Adipocyte (in vitro differentiated cells): ENCODE data around the gene PCDHA1.

Experiments
- DNase-seq: peaks from one replicate; pipeline ENCODE4 v3.0.0-alpha.2; 2015; ENCODE audit warnings: low read depth
- H3K27me3 ChIP-seq: replicated peaks from 2 replicates; pipeline ENCODE4 v1.7.0; 2013; ENCODE audit warnings: mild to moderate bottlenecking, low read length, moderate library complexity; ENCODE audit not compliant: control insufficient read depth, insufficient read depth
- H3K36me3 ChIP-seq: 2 replicates; pipeline ENCODE4 v1.7.0; 2013; ENCODE audit warnings: low read length, mild to moderate bottlenecking, moderate library complexity; ENCODE audit not compliant: control insufficient read depth, insufficient read depth, severe bottlenecking
- H3K4me1 ChIP-seq: 2 replicates; pipeline ENCODE4 v1.7.0; 2013; ENCODE audit warnings: mild to moderate bottlenecking, low read length, moderate library complexity; ENCODE audit not compliant: control insufficient read depth, insufficient read depth
- H3K4me3 ChIP-seq: 2 replicates; pipeline ENCODE4 v1.7.0; 2013; ENCODE audit warnings: mild to moderate bottlenecking, low read length, moderate library complexity
- H3K9ac ChIP-seq: 2 replicates; pipeline ENCODE4 v1.7.0; 2013; ENCODE audit warnings: mild to moderate bottlenecking, low read length, moderate library complexity
- H3K9me3 ChIP-seq: 2 replicates; pipeline ENCODE4 v1.7.0; 2013; ENCODE audit warnings: mild to moderate bottlenecking, low read length, moderate library complexity; ENCODE audit not compliant: control insufficient read depth

PCDHA1 gene

DNA sequence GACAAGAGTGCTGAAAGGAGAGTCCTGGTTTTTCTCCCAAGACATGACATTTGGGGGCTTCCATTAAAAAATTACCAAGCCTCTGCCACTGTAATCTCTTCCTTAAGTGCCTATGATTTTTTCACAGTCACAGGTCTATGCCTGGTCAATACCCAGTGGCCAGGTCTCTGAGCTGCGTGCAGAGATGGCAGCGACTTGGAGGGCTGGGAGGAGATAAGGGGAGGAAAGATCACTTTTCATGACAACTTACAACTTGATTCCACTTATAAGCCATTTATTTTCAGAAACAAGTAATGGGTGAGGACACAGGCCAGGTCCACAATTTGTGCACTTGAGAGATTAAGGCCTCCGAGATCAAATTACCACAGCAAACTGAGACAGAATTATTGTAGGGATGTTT is 178.4 kb downstream of the PCDHA1 start:
- Histone ChIP-seq H3K4me3 (no peak overlapping the region), H3K36me3 (no peaks in the 10 kb centered on the region), H3K27me3 (peaks cover 22% of the 10 kb centered on the region), H3K4me1 (no peaks in the 10 kb centered on the region), H3K9me3 (no peaks in the 10 kb centered on the region), H3K9ac (no peak overlapping the region)
- no peak for DNase-seq

DNA sequence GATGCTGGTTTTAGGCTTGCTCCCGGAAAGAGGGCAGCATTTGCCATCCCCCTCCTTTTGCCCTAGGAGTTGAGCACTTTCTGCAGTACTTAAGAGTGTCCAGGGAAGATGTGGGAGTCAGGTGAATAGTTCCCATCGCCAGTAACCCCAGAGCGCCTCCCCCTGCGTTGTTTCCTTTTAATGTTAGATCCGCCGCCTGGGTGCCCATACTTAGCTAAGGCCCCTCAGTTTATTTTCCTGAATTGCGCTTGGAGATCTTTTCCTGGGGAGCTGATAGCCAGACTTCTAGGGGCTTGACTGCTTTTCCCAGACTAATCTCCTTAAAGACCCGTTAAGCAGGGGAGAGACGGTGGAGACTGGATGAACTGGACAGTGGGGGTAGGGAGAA is 180.0 kb downstream of the PCDHA1 start:
- peak overlapping the region; percentile 77 for H3K4me3 ChIP-seq
- DNase-seq, result no peak

DNA sequence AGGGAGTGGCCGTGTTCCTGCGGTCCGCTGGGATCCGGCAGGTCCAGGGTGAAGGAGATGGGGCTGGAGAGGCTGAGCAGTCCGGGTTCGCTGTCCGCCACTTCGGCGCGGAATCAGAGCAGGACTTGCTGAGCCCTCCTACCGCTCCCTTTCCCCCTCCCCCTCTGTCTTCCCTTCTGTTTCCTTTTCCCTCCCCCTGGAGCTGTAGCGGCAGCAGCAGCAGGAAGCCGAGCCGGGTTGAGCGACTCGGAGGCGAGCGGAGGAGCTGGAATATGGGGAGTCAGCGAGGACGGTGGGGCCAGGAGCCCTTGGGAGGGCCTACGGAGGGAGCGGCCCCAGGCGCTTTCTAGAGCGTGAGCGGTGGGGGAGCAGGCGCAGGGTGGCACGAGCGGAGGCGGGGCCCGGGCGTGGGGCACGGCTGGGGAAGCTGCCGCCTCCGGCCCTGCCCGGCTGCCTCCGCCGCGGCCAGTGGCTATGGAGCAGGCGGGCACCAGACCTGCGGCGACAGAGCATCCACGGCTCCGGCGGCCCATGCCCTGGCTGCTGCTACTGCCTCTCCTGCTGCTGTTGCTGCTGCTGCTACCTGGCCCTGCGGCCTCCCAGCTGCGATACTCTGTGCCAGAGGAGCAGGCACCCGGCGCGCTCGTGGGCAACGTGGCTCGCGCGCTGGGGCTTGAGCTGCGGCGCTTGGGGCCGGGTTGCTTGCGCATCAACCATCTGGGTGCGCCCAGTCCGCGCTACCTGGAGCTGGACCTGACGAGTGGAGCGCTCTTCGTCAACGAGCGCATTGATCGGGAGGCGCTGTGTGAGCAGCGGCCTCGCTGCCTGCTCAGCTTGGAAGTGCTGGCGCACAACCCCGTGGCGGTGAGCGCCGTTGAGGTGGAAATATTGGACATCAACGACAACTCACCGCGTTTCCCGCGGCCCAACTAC is 180.6 kb downstream of the PCDHA1 start, which contains the start of gene PCDHAC2:
Gene PCDHAC2 (plus strand): TSS at position 184 of the 933 bp plus-strand sequence. CDS start 291 bp downstream, at position 475.
- H3K9me3 ChIP-seq, result no peaks in the 10 kb centered on the region
- DNase-seq, result peak; percentile 18
- peaks cover 22% of the 10 kb centered on the region for H3K27me3 ChIP-seq
- H3K36me3 ChIP-seq, result no peaks in the 10 kb centered on the region
- peak within 1 kb of the TSS; percentile 77 for H3K4me3 ChIP-seq
- H3K9ac ChIP-seq, result peak within 1 kb of the TSS; percentile 49
- no peaks in the 10 kb centered on the region for H3K4me1 ChIP-seq

More for the DNA sequence above, 180.0 kb downstream of the PCDHA1 start:
- H3K4me1 ChIP-seq, result no peaks in the 10 kb centered on the region
- no peaks in the 10 kb centered on the region for H3K36me3 ChIP-seq
- no peaks in the 10 kb centered on the region for H3K9me3 ChIP-seq
- peaks cover 22% of the 10 kb centered on the region for H3K27me3 ChIP-seq
- peak overlapping the region; percentile 49 for H3K9ac ChIP-seq

DNA sequence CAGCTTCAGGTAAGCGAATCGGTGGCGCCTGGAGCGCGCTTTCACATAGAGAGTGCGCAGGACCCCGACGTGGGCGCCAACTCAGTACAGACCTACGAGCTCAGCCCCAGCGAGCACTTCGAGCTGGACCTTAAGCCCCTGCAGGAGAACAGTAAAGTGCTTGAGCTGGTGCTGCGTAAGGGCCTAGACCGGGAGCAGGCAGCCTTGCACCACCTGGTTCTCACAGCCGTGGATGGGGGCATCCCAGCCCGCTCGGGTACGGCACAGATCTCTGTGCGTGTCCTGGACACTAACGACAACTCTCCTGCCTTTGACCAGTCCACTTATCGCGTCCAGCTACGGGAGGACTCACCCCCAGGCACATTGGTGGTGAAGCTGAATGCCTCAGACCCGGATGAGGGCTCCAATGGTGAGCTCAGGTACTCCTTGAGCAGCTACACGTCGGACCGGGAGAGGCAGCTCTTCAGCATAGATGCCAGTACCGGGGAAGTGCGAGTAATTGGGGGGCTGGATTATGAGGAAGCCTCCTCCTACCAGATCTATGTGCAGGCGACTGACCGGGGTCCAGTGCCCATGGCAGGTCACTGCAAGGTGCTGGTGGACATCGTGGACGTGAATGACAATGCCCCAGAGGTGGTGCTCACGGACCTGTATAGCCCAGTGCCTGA is 181.4 kb downstream of the PCDHA1 start:
- Histone ChIP-seq H3K9me3 (no peaks in the 10 kb centered on the region), H3K4me3 (peak overlapping the region; percentile 77), H3K27me3 (peaks cover 22% of the 10 kb centered on the region), H3K4me1 (no peaks in the 10 kb centered on the region), H3K36me3 (no peaks in the 10 kb centered on the region), H3K9ac (no peak overlapping the region)
- no peak for DNase-seq

DNA sequence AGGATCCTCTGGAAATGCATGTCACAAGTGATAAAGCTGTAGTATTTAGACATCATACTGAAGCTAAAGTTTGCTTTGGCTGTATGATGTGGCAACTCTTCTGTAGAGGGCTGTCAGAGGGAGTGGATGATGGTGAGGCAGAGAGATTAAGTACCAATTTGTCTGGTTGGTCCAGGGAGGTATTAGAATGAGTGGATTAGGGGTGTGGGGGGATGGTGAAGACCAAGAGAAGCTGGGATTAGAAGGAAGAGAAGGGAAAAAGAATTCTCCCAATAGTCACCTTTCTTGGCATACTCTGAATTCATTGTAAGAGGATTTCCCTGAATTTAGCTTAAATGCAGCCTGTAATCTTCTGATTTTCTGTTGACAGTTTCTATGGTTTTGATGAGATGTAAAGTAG is 183.9 kb downstream of the PCDHA1 start:
- H3K4me1 ChIP-seq, result no peaks in the 10 kb centered on the region
- no peak for DNase-seq
- H3K27me3 ChIP-seq, result peaks cover 22% of the 10 kb centered on the region
- H3K9me3 ChIP-seq, result no peaks in the 10 kb centered on the region
- H3K4me3 ChIP-seq, result no peak overlapping the region
- no peaks in the 10 kb centered on the region for H3K36me3 ChIP-seq
- H3K9ac ChIP-seq, result no peak overlapping the region

DNA sequence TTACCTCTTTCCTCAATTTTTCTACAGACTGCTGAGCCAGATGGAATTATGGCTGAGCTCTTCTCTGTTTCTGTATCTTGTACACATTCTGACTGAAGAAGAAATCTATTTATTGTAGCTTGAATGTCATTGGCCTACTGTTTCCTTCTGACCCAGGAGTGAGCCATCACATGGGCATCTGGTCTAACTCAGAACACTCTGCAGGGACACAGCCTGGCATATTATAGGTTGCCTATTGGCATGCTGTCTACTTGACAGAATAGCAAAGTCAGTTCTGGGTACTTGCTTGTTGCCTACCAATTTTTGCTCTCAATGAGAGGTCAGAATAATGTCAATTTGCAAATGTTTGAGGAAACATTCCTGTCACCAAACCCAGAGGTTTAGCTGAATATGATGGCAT is 187.6 kb downstream of the PCDHA1 start:
- H3K9me3 ChIP-seq, result no peaks in the 10 kb centered on the region
- no peak overlapping the region for H3K4me3 ChIP-seq
- H3K36me3 ChIP-seq, result no peaks in the 10 kb centered on the region
- DNase-seq, result no peak
- H3K9ac ChIP-seq, result no peak overlapping the region
- peaks cover 11% of the 10 kb centered on the region for H3K4me1 ChIP-seq
- peaks cover 6% of the 10 kb centered on the region for H3K27me3 ChIP-seq

DNA sequence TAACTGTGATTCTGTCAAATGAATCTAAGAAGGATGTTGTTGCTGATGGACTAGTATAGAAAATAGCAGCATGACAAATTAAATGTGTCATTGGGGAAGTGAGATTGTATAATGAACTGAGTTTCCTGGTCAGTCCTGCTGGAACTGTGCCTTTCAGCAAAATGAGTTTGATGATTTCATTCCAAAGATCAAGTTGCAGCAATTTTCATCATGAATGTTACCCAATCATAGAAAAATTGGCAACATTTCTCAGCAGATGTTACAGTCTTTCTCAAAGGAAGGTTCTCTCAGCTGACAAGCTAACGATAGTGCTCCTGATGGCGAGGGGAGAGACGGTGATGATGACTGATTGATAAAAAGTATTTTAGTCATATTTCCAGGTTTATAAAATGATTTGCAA is 191.1 kb downstream of the PCDHA1 start:
- Histone ChIP-seq H3K27me3 (no peaks in the 10 kb centered on the region), H3K9ac (no peak overlapping the region), H3K9me3 (no peaks in the 10 kb centered on the region), H3K36me3 (no peaks in the 10 kb centered on the region), H3K4me3 (no peak overlapping the region), H3K4me1 (peaks cover 11% of the 10 kb centered on the region)
- DNase-seq, result peak; percentile 46

DNA sequence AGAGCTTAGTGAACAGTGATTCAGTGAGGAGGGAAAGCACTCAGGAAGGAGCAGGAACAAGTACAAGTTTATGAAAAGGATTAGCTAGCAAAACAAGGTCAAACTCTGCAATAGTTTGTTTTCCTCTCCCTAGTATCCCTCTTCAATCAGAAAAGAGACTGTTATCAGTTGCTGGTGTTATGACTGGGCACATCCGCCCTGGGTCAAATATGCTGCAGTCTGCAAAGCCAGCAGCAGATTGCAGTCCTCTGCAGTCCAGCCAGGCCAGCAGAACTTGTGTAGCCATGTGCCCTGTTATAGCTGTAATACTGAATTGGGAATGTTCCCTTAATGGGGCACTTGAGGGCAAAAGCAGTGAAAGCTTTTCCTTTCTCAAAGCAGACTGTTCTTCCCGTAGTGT is 192.3 kb downstream of the PCDHA1 start:
- DNase-seq, result peak; percentile 4

DNA sequence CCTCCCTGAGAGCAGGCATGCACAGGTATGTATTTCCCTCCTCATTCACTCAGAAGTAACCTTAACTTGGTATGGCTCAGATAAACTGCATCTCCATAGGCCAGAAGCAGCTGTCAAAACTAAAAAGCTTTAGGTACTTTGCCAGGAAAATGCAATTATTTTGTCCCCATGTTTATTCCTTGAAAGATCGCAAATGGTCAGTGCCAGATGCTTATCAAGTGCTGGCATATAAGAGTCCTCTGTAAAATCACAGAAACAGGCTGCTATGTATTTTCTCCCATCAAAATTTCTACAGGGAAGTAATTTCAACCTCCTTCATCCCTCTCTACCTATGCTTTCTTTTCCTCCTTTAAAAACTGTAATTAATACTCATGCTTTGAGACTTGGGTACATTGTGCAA is 193.0 kb downstream of the PCDHA1 start:
- no peak for DNase-seq
- H3K9me3 ChIP-seq, result no peaks in the 10 kb centered on the region
- H3K9ac ChIP-seq, result no peak overlapping the region
- peaks cover 11% of the 10 kb centered on the region for H3K4me1 ChIP-seq
- H3K4me3 ChIP-seq, result no peak overlapping the region
- H3K27me3 ChIP-seq, result no peaks in the 10 kb centered on the region
- H3K36me3 ChIP-seq, result no peaks in the 10 kb centered on the region

More for the DNA sequence above, 192.3 kb downstream of the PCDHA1 start:
- Histone ChIP-seq H3K4me1 (peaks cover 11% of the 10 kb centered on the region), H3K9me3 (no peaks in the 10 kb centered on the region), H3K4me3 (no peak overlapping the region), H3K27me3 (no peaks in the 10 kb centered on the region), H3K36me3 (no peaks in the 10 kb centered on the region), H3K9ac (no peak overlapping the region)

DNA sequence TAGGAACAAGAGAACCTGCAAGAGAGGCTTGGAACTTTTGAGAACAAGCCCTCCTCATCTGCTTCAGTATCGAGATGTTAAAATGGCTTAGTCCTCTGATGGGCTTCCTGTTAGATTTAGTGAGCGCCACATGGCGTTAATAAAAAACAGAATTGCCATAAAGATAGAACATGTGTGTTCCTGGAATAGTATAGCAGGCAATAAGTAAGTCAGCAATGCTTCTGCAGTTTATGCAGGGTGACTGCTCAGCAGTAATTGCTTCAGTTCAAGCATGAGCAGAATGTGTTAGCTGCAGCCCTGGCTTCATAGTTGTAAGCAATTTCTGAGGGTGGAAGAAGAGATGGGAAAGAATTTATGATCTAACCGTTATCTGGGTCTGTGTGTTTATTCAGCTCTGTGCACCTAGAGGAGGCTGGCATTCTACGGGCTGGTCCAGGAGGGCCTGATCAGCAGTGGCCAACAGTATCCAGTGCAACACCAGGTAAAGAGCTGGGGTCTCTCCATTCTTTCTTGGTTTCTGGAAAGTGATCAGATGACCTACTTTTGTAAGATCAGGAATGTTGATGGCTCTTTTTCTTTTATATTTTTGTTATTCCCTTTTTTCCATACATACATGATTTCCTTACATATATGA is 196.3 kb downstream of the PCDHA1 start:
- no peaks in the 10 kb centered on the region for H3K9me3 ChIP-seq
- DNase-seq, result no peak
- H3K9ac ChIP-seq, result no peak overlapping the region
- H3K36me3 ChIP-seq, result no peaks in the 10 kb centered on the region
- H3K27me3 ChIP-seq, result no peaks in the 10 kb centered on the region
- peaks cover 6% of the 10 kb centered on the region for H3K4me1 ChIP-seq
- H3K4me3 ChIP-seq, result no peak overlapping the region

DNA sequence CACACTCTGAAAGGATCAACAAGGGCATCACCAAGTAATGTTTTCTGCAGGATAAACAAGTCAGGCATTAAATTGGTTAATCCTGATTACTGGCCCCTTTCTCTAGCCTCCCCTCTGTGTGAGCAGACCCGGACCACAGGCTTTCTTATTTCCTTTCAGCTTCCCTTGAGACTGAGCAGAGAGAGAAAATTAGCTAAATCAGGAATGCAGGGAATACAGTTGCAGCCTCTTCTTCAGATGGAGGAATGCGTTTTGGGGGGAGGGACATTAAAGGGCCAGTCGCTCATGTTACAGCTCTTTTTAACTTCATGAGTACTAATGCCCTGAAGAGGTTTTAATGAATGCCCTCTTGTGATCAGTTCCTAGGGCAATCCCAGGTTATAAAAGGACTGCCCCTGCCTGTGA is 200.2 kb downstream of the PCDHA1 start:
- no peak overlapping the region for H3K9ac ChIP-seq
- no peak overlapping the region for H3K4me3 ChIP-seq
- H3K36me3 ChIP-seq, result no peaks in the 10 kb centered on the region
- H3K4me1 ChIP-seq, result no peaks in the 10 kb centered on the region
- no peaks in the 10 kb centered on the region for H3K27me3 ChIP-seq
- DNase-seq, result no peak
- no peaks in the 10 kb centered on the region for H3K9me3 ChIP-seq
